ENCODE results near the gene PRKD3. TPM values are rescaled to one million over a fixed set of nuclear protein-coding genes. Genes with fewer than 3 reads are reported as not detected.
A peak's percentile ranks its signal among the peaks of the same experiment; 100 is the strongest.

Gene PRKD3
- total and polyA plus RNA-seq, 2 of the 13 experiments (the other 11 are each of a cell fraction or from before 2014, with no cell fraction given): 11.6 to 38.4 TPM

- TF ChIP-seq ZNF430 (CRISPR knock-in tag; IDR thresholded peaks at IDR 0.05) (no peak), SOX13 (IDR thresholded peaks at IDR 0.05) (0 out of 2 replicates have a peak, but pooled peaks have one; percentile 7), SOX13 (CRISPR knock-in tag; conservative IDR thresholded peaks at IDR 0.05 in 1 of 2, IDR thresholded peaks at IDR 0.05 in 1 of 2) (peak in 1 of 2 experiments; percentile 94; a peak in 2 of 4 replicates), POGK (CRISPR knock-in tag; conservative IDR thresholded peaks at IDR 0.05) (no peak), HNF4A (CRISPR knock-in tag; IDR thresholded peaks at IDR 0.05) (no peak), GABPB1 (CRISPR knock-in tag; IDR thresholded peaks at IDR 0.05) (no peak), GRHL1 (CRISPR knock-in tag; conservative IDR thresholded peaks at IDR 0.05) (no peak), ZBTB1 (CRISPR knock-in tag; IDR thresholded peaks at IDR 0.05; ENCODE audit: borderline replicate concordance) (no peak), E2F5 (CRISPR knock-in tag; conservative IDR thresholded peaks at IDR 0.05) (no peak), JUND (CRISPR knock-in tag; IDR thresholded peaks at IDR 0.05) (no peak), ETV5 (CRISPR knock-in tag; IDR thresholded peaks at IDR 0.05; ENCODE audit: borderline replicate concordance) (peak; percentile 29; the same call in 1 of the 2 replicates), ZNF432 (CRISPR knock-in tag; IDR thresholded peaks at IDR 0.05; ENCODE audit: borderline replicate concordance) (no peak), NFE2L2 (IDR thresholded peaks at IDR 0.05; ENCODE audit: low read length) (no peak), KLF11 (CRISPR knock-in tag; IDR thresholded peaks at IDR 0.05) (no peak), HINFP (CRISPR knock-in tag; IDR thresholded peaks at IDR 0.05; ENCODE audit: low read depth) (no peak), CBFB (CRISPR knock-in tag; IDR thresholded peaks at IDR 0.05) (no peak), FOXO1 (CRISPR knock-in tag; IDR thresholded peaks at IDR 0.05) (peak; percentile 37; the same call in 1 of the 2 replicates), PCBP2 (optimal IDR thresholded peaks at IDR 0.05; ENCODE audit: low read depth, low read length, poor library complexity, severe bottlenecking) (no peak), ZNF136 (CRISPR knock-in tag; IDR thresholded peaks at IDR 0.05; ENCODE audit: low read depth) (no peak), SP2 (CRISPR knock-in tag; IDR thresholded peaks at IDR 0.05) (no peak), E2F1 (CRISPR knock-in tag; IDR thresholded peaks at IDR 0.05) (no peak), ZMAT3 (CRISPR knock-in tag; conservative IDR thresholded peaks at IDR 0.05) (no peak), FOXA1 (IDR thresholded peaks at IDR 0.05) (no peak), FOXA1 (CRISPR knock-in tag; IDR thresholded peaks at IDR 0.05) (peak; percentile 54)
Measured at GRCh38 chr2:37343537-37344434, 19.2 kb upstream of the PRKD3 start (continued).
